ENCODE data around the gene BANF1. TPM values are rescaled to one million over a fixed set of nuclear protein-coding genes. Genes with fewer than 3 reads are reported as not detected.

BANF1 gene
- total and polyA plus RNA-seq, 2 donors (not counting 3 experiments of a cell fraction or from before 2014, with no cell fraction given) = 269 to 376 TPM

GRCh38 chr11:66004186-66004585 lies 1.9 kb downstream of the BANF1 start:
- Histone ChIP-seq H3K9me3 (replicated peaks; ENCODE audit: control insufficient read depth, insufficient read depth, low read length) (no peaks in the 10 kb centered on the region), H4K20me1 (replicated peaks; ENCODE audit: control insufficient read depth, extremely low read depth, insufficient read depth, low read length) (no peaks in the 10 kb centered on the region), H3K79me2 (ENCODE audit: control insufficient read depth, insufficient read depth, low read length) (peaks cover 36% of the 10 kb centered on the region), H3K27ac (ENCODE audit: insufficient read depth, low read depth, low read length) (no peak overlapping the region), H3K4me3 (replicated peaks in 1 of 3; ENCODE audit: insufficient read depth in 1 of 3, low read depth in 1 of 3, low read length in 3 of 3) (no peak overlapping the region), H3K4me2 (ENCODE audit: insufficient read depth, low read length) (no peak overlapping the region), H2AFZ (ENCODE audit: low read depth, low read length) (no peak overlapping the region), H3K4me1 (ENCODE audit: control insufficient read depth, extremely low read depth, insufficient read depth, low read length) (peaks cover 9% of the 10 kb centered on the region), H3K36me3 (ENCODE audit: control insufficient read depth in 2 of 2, extremely low read depth in 1 of 2, insufficient read depth in 2 of 2, low read length in 2 of 2) (peaks cover 3 to 16% of the 10 kb centered on the region in 2 experiments), H3K9me1 (replicated peaks; ENCODE audit: control insufficient read depth, extremely low read depth, insufficient read depth, low read length) (no peaks in the 10 kb centered on the region), H3K9ac (replicated peaks; ENCODE audit: extremely low read depth, insufficient read depth, low read length) (no peak overlapping the region), H3K27me3 (ENCODE audit: control insufficient read depth in 2 of 2, insufficient read depth in 2 of 2, low read length in 2 of 2) (no peaks in the 10 kb centered on the region)
- TF ChIP-seq GATA2 (IDR thresholded peaks at IDR 0.05; ENCODE audit: insufficient read depth, insufficient read length, low read depth, low read length) (no peak), POLR2A (IDR thresholded peaks at IDR 0.05; ENCODE audit: low read depth, low read length) (no peak), EZH2 (IDR thresholded peaks at IDR 0.05; ENCODE audit: borderline replicate concordance, low read depth, low read length, severe bottlenecking) (no peak), JUN (IDR thresholded peaks at IDR 0.05; ENCODE audit: borderline replicate concordance, insufficient read depth, insufficient read length, low read depth) (no peak), POLR2AphosphoS5 (IDR thresholded peaks at IDR 0.05; ENCODE audit: insufficient read depth, low read depth, low read length) (no peak), CTCF (IDR thresholded peaks at IDR 0.05; ENCODE audit: extremely low read depth in 1 of 2, insufficient read depth in 1 of 2, low read depth in 1 of 2, low read length in 2 of 2) (no peak), FOS (IDR thresholded peaks at IDR 0.05; ENCODE audit: borderline replicate concordance, insufficient read depth, low read length) (no peak), MAX (IDR thresholded peaks at IDR 0.05; ENCODE audit: insufficient read depth, insufficient read length) (no peak), MYC (IDR thresholded peaks at IDR 0.05; ENCODE audit: low read depth, low read length) (no peak)
- FAIRE-seq = no peak
- dilution Hi-C loops (cut with MboI; ENCODE audit: extremely low pct_ligation_motif_present, low sequenced_read_pairs) (no loop called here), intact Hi-C loops (cut with micrococcal nuclease) (no loop called here)
- BruUV-seq (replicated peaks) = no TSS peak
- POLR2A ChIA-PET = no interaction called here
- CTCF ChIA-PET = no interaction called here
- DNase-seq (ENCODE audit: low read depth, low spot score) = no peak

Measured in endothelial cell of umbilical vein (primary cell).